Bronchial epithelial cell (primary cell): ENCODE results near the gene PPP1R13L. TPM values are rescaled to one million over a fixed set of nuclear protein-coding genes. Genes with fewer than 3 reads are reported as not detected.
"Not testable (repeated sequence)": the region's sequence is repeated elsewhere in the genome, so short reads cannot be mapped to it uniquely, and the experiment has no call there.

Experiments used
- DNase-seq: peaks from one replicate; pipeline ENCODE4 v3.0.0-alpha.2; 2010; ENCODE audit warnings: low read depth
- FAIRE-seq: peaks from 2 replicates; lab custom pipeline; 2011; peaks lifted over from hg19 to GRCh38; lab: Jason Lieb, UNC
- H3K27me3 ChIP-seq: 2 replicates; pipeline ENCODE4 v1.5.1; 2011; ENCODE audit warnings: low read length; ENCODE audit not compliant: control insufficient read depth, insufficient read depth
- H3K36me3 ChIP-seq: 2 replicates; pipeline ENCODE4 v1.5.1; 2011; ENCODE audit warnings: low read length; ENCODE audit not compliant: control insufficient read depth, insufficient read depth
- H3K4me3 ChIP-seq: 2 replicates; pipeline ENCODE4 v1.5.1; 2011; ENCODE audit warnings: mild to moderate bottlenecking, low read depth, low read length, control low read depth
- total RNA-seq: library from RNA; depleted of rRNA; stranded (reverse); fragments of >200 nt; gene quantifications from 2 replicates; pipeline ENCODE4 v1.2.1, GENCODE V29; 2014
- TF ChIP-seq, protein P1 (sequence below): IDR thresholded peaks from 2 replicates; pipeline ENCODE4 v1.5.1; 2011; ENCODE audit warnings: mild to moderate bottlenecking, moderate library complexity, low read length, control low read depth, inconsistent platforms; ENCODE audit not compliant: insufficient read depth, severe bottlenecking

PPP1R13L gene
- total RNA-seq, 1 donor from 2014 or later: 16.6 TPM

- DNase-seq: peak; percentile 41
- Histone ChIP-seq H3K4me3 (peak overlapping the region; percentile 55), H3K36me3 (no peaks in the 10 kb centered on the region), H3K27me3 (no peaks in the 10 kb centered on the region)
- TF ChIP-seq, protein P1, sequence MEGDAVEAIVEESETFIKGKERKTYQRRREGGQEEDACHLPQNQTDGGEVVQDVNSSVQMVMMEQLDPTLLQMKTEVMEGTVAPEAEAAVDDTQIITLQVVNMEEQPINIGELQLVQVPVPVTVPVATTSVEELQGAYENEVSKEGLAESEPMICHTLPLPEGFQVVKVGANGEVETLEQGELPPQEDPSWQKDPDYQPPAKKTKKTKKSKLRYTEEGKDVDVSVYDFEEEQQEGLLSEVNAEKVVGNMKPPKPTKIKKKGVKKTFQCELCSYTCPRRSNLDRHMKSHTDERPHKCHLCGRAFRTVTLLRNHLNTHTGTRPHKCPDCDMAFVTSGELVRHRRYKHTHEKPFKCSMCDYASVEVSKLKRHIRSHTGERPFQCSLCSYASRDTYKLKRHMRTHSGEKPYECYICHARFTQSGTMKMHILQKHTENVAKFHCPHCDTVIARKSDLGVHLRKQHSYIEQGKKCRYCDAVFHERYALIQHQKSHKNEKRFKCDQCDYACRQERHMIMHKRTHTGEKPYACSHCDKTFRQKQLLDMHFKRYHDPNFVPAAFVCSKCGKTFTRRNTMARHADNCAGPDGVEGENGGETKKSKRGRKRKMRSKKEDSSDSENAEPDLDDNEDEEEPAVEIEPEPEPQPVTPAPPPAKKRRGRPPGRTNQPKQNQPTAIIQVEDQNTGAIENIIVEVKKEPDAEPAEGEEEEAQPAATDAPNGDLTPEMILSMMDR: peak; percentile 85
- no peak for FAIRE-seq
These were observed 34.8 kb upstream of the PPP1R13L start for GRCh38 chr19:45439569-45440258.

DNA sequence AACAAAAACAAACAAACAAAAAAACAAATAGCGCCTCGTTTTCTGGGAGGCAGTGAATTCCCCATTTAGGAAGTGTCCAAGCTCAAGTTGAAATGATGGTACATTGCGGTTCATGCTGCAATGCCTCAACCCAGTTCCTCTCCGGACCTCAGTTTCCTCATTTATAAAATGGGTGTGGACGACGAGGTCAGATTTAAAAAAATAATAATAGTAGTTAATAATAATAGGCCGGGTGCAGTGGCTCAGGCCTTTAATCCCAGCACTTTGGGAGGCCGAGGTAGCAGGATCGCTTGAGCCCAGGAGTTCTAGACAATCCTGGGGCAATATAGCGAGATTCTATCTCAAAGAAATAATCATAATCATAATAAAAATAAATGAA is 34.3 kb upstream of the PPP1R13L start:
- TF ChIP-seq, protein P1: no peak
- no peaks in the 10 kb centered on the region for H3K27me3 ChIP-seq
- H3K4me3 ChIP-seq: peak overlapping the region; percentile 55
- DNase-seq (no peak), FAIRE-seq (no peak)
- H3K36me3 ChIP-seq: no peaks in the 10 kb centered on the region

- Histone ChIP-seq H3K27me3 (no peaks in the 10 kb centered on the region), H3K4me3 (no peak overlapping the region), H3K36me3 (no peaks in the 10 kb centered on the region)
- no peak for FAIRE-seq
- DNase-seq: no peak
- TF ChIP-seq, protein P1: no peak
These were observed 32.5 kb upstream of the PPP1R13L start for GRCh38 chr19:45437328-45437727.

DNA sequence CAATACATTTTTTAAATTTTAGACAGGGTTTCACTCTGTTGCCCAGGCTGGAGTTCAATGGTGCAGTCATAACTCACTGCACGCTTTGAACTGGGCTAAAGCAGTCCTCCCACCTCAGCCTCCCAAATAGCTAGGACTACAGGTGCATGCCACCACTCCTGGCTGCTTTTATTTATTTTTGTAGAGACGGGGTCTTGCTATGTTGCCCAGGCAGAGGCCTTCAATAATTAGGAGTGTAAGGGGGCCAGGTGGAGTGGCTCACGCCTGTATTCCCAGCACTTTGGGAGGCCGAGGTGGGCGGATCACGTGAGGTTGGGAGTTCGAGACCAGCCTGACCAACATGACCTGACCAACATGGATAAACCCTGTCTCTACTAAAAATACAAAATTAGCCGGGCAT is 27.7 kb upstream of the PPP1R13L start:
- DNase-seq, FAIRE-seq: not testable (repeated sequence)

DNA sequence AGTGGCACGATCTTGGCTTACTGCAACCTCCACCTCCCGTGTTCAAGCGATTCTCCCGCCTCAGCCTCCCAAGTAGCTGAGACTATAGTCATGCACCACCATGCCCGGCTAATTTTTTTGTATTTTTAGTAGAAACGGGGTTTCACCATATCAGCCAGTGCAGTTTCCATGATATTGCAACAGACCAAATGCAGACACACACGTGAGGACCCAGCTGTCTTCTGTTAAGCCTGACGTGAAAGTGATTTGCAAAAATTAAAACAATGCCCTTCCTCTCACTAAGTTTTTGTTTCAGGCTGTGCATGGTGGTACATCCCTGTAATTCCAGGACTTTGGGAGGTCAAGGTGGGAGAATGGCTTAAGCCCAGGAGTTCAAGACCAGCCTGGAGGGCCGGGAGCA is 26.1 kb upstream of the PPP1R13L start:
- FAIRE-seq, H3K27me3 ChIP-seq, H3K4me3 ChIP-seq, H3K36me3 ChIP-seq, DNase-seq: not testable (repeated sequence)

More for the DNA sequence above, 27.7 kb upstream of the PPP1R13L start:
- H3K27me3 ChIP-seq, H3K36me3 ChIP-seq, H3K4me3 ChIP-seq: not testable (repeated sequence)

- H3K36me3 ChIP-seq, H3K4me3 ChIP-seq, FAIRE-seq, H3K27me3 ChIP-seq, DNase-seq: not testable (repeated sequence)
These were observed 25.0 kb upstream of the PPP1R13L start for GRCh38 chr19:45429896-45430295.

GRCh38 chr19:45428384-45429231 is 23.7 kb upstream of the PPP1R13L start:
- DNase-seq (no peak), FAIRE-seq (no peak)
- TF ChIP-seq, protein P1: peak; percentile 55
- no peaks in the 10 kb centered on the region for H3K36me3 ChIP-seq
- peak overlapping the region; percentile 46 for H3K4me3 ChIP-seq
- no peaks in the 10 kb centered on the region for H3K27me3 ChIP-seq
